Activated CD4-positive, CD25-positive, alpha-beta regulatory T cell (primary cell): ENCODE measurements around the gene CARM1.
"Not testable (repeated sequence)": the region's sequence is repeated elsewhere in the genome, so short reads cannot be mapped to it uniquely, and the experiment has no call there.

Source experiments
- DNase-seq, 4 experiments: peaks; one replicate each; lab custom pipeline; 2025; lab: John Stamatoyannopoulos, UW

CARM1 gene

GRCh38 chr19:10928563-10929401 lies 57.4 kb downstream of the CARM1 start, which contains the start of the genes TIMM29 and YIPF2:
Gene TIMM29 (plus strand): TSS chr19:10928811. CDS start chr19:10928823, 12 bp downstream.
Gene YIPF2 (minus strand): TSS chr19:10928639. CDS start chr19:10928410, 229 bp downstream.
- peak; percentile 76 to 91 (median 86) for DNase-seq

GRCh38 chr19:10929402-10929794 lies 58.0 kb downstream of the CARM1 start:
- no peak for DNase-seq

- DNase-seq: no peak
Measured at GRCh38 chr19:10935371-10936059, 64.2 kb downstream of the CARM1 start.

GRCh38 chr19:10936661-10937084 lies 65.3 kb downstream of the CARM1 start:
- no peak for DNase-seq

GRCh38 chr19:10941649-10942048 lies 70.3 kb downstream of the CARM1 start:
- DNase-seq: not testable (repeated sequence)

GRCh38 chr19:10943412-10943811 lies 72.1 kb downstream of the CARM1 start:
- DNase-seq: not testable (repeated sequence)

GRCh38 chr19:10945264-10945663 lies 73.9 kb downstream of the CARM1 start:
- DNase-seq: no peak

GRCh38 chr19:10946958-10947657 lies 75.8 kb downstream of the CARM1 start:
- no peak for DNase-seq

GRCh38 chr19:10952809-10953208 lies 81.5 kb downstream of the CARM1 start:
- DNase-seq: no peak

GRCh38 chr19:10959277-10959968 lies 88.1 kb downstream of the CARM1 start:
- not testable (repeated sequence) for DNase-seq

GRCh38 chr19:10960314-10961072 lies 89.1 kb downstream of the CARM1 start, which contains the start of gene SMARCA4:
Gene SMARCA4 (plus strand): TSS chr19:10961030. CDS start chr19:10984152, 23,122 bp downstream.
- DNase-seq: peak; percentile 92 to 99 (median 97)

GRCh38 chr19:10961073-10961860 lies 89.9 kb downstream of the CARM1 start:
- no peak for DNase-seq

GRCh38 chr19:10962863-10963262 lies 91.5 kb downstream of the CARM1 start:
- DNase-seq: no peak

GRCh38 chr19:10963865-10964264 lies 92.5 kb downstream of the CARM1 start:
- no peak for DNase-seq

GRCh38 chr19:10964903-10965302 lies 93.5 kb downstream of the CARM1 start:
- no peak for DNase-seq

GRCh38 chr19:10965398-10965797 lies 94.0 kb downstream of the CARM1 start:
- DNase-seq: no peak

GRCh38 chr19:10966809-10967208 lies 95.5 kb downstream of the CARM1 start:
- DNase-seq: no peak

- no peak for DNase-seq
Measured at GRCh38 chr19:10968527-10969135, 97.3 kb downstream of the CARM1 start.

- no peak for DNase-seq
Measured at GRCh38 chr19:10971107-10971726, 99.9 kb downstream of the CARM1 start.
